ENCODE results near the gene PDE3A.
"Not testable (repeated sequence)": the region's sequence is repeated elsewhere in the genome, so short reads cannot be mapped to it uniquely, and the experiment has no call there.

PDE3A gene

DNA sequence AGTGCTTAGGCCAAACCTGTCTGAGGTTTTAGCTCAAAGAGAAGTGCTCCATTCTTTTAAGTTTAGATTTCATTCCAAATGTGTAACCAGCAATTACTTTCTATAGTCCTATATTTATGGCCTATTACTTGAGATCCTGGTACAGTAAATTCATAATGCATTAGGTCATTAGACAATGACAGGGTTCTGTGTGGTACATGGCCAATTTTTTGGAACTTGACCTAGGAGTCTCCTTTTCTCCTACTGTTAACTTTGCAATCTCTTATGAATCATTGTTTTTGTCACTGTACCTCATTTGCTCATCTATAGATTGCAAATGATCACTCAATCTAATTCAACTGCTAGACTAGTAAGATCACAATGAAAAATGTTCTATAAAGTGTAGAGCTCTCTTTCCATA is 136.7 kb downstream of the PDE3A start:
- DNase-seq = no peak

DNA sequence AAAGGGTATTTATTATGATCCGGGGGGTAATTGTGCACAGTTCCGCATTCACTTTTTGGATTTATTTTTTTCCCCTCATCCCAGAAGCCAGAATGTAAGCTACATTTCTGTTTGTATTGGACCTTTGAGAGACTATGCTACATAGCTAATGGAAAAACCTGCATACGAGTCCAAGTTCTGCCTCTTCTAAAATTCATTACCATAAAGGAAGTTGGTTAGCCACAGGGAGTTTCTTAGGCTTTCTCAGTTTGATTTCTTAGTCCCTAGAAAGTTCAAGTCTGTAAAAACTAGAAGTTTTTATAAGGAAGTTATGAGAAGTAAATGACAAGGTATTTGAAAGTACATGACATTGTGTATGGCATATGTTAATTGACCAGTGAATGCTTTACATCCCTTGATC is 138.7 kb downstream of the PDE3A start:
- DNase-seq = no peak

DNA sequence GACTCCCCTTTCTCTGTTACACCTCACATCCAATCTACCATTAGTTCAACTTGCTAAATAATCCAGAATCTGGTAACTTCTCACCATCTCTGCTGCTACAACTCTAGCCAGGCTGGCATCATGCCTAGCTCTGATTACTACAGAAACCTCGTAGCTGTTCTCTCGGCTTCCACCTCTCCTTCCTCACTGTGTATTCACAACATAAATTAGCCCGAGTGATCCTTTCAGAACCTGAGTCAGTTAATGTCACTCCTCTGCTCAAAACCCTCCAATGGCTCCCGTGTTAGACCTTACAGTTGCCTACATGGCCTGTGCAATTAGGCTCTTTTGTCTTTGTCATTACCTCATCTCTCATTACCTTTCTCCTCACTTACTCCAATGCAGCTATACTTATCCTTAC is 139.4 kb downstream of the PDE3A start:
- DNase-seq = no peak

DNA sequence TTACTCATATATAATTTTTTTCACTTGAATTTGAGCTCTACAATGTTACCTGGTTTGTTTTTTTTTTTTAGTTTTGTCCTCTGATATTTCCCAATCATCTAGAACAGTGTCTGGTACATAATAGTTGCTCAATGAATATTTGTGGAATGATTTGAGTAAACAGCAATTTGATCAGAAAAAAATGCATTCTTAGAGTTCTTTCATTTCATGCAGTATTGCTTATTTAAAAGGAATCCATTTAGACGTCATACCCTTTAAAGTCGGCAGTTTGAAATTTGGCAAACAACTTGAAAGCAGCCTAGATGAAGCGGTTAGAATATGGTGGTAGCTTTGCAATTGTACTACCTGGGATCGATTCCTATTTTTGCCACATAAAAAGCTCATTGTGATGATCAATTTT is 140.0 kb downstream of the PDE3A start:
- no peak for DNase-seq

DNA sequence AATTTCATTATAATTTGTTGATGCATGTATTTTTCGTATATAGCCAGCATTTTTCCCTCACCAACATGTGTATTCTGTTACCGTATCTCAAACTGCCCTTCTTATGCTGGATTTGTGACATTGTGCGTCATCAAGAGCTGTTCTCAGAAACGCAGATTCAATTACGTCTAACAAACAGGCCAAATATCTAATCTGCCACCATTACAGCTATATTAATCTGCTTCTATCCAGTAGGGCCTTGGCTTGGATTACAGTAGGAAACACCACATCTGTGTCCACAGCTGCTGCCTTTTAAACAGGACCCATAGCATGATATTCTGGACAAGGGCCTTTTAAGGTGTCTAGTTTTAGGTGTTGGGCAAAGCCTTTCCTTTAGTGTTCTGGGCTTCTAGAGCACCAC is 140.6 kb downstream of the PDE3A start:
- no peak for DNase-seq

DNA sequence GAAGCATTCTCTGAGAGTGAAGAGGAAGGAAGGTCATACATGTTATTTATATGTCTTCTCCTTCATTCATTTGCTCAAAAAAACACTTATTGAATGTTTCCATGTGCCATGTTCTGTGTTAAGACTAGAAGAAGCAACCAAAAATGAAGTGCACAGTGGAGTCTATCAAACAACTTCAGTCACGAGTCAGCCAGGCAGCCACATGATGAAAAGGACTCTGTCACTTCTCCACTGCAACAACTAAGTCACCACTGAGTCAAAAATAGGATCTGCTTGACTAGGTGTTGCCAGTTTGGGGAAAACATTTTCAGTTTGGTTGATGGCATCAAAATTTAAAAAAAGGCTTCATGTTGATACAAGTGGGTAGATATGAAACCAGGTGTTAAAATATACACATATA is 142.5 kb downstream of the PDE3A start:
- no peak for DNase-seq

DNA sequence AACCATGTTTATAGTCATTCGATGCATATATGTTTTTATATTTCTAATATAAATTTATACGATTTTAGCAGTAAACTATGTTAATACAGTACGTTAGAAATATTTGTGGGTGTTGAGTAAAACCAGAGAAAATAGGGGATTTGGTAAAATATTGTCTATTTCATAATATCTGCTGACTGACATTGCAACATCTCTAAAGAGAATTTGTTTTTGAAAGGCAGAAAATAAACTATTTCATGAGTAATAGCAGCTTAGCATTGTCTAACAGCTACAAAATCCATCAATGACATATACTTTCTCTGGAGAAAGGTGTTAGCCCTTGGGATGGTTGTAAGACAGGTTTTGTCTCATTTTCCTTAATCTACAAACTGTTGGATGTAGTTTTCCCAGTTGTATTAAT is 144.9 kb downstream of the PDE3A start:
- no peak for DNase-seq

DNA sequence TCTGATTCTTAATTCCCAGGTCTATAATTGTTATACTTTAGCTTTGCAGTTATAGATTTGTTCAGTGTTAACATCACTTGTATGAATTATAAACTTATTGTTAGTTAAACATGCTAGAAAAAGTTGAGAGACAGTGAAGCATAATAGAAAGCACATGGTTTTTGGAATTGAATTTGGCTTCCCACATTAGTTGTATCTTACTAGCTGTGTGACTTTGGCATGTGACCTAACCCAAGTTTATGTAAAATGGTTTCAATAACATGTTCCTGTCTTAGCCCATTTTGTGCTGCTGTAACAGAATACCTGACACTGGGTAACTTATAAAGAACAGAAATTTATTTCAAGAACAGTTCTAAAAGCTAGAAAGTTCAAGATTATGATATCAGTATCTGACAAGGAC is 146.3 kb downstream of the PDE3A start:
- no peak for DNase-seq

DNA sequence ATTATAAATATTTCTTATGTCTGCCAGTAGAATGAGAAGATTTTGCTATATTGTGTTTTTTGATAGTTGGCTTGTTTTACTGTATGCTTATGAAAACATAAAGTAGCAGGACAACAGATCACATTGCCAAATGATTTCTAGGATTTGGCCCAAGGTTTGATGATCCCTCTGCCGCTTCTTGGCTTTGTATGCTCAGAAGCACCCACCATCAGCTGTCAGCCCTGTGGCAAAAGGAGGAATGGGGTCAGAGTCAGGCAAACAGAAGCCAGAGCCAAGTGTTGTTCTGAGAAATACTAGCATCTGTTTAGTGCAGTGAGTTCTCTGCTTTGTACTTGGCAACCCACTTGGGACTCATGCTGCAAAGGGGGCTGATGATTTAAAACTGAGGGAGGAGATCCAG is 152.2 kb downstream of the PDE3A start:
- no peak for DNase-seq

DNA sequence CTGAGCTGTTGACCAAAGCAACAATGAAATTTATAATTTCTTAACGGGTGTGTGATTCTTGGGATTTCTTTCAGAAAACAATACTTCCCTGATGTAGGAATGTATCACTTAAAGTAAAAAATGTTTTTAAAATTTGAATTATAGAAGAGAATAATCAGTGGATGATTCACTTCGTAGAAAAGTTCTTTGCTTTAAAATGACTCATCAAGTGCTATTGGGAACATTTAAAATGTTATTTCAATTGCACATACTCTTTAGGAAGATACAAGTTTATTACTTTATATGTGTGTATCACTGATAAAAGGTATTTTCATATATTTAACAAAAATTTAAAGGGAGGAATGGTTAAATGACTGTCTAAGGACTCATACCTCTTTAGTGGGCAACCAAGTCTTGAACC is 155.3 kb downstream of the PDE3A start:
- DNase-seq = no peak

DNA sequence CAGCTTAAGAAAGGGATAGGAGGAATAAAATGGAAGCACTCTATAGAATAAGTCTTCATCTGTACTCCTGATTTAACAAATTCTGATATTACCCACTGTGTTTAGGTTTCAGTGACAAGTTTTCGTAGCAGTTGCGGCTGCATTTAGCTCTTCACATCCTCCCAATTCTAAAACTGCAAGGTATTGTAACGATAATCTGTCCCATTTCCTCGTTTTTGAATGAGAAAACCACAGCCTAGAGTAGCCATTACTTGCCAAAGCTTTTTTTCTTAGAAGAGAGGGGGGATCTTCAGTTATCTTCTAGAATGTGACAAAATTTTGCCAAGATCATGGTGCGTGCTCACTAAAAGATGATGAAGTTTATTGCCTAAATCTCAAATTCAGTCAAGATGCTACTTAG is 155.8 kb downstream of the PDE3A start:
- no peak for DNase-seq

DNA sequence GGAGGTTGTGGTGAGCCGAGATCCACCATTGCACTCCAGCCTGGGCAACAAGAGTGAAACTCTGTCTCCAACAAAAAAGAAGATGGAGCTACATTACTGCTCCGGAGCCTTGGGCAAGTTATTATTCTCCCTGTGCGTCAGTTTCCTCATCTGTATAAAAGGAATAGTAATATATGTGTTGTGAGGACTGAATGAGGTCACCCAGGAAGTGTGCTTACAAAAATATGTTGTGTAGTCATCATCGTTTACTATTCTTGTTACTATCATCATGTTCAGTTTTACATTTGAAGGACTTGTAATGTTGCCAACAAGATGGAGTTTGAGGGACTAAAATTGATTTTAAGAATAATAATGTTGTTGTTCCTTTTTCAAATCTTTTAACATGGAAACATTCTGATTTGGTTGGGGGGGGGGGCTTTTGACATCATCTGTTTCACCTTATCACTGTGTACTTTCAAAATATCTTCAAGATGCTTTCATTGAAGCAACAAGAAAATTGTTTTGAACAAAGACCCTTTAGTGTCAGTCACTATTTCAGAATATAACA is 156.8 kb downstream of the PDE3A start:
- no peak for DNase-seq

DNA sequence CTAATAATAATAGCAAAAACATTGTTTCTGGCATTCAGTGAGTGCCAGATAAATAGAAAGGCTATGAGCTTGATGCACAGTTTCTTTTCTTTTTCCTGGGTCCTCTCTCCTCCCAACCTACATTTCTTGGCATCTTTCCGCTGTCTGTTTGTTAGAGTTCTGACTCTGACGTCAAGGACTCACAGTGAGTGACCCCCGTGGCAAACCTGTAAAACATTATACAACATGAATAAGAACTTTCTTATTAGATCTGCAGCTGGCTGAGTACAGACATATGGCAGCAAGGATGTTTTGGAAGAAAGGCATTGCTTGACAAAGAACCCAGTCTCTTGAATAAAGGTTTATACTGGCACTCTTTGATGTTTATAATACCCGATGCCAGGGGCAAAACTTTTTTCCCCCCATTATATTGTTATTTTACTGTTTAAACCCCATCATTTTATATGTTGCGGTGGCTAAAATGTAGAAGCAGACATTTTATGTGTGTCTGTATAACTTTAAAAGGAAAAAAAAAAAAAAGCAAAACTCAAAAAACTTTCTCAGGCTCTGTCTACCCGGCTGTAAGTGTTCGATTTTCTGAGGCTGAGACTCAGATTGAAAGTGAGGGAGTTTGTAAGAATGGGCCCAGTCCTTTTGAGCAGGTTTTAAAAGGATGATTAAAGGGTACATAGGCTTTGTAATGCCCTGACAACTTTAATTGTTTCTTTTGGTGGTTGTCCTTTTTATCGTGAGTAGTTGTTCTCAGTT is 159.3 kb downstream of the PDE3A start:
- no peak for DNase-seq

DNA sequence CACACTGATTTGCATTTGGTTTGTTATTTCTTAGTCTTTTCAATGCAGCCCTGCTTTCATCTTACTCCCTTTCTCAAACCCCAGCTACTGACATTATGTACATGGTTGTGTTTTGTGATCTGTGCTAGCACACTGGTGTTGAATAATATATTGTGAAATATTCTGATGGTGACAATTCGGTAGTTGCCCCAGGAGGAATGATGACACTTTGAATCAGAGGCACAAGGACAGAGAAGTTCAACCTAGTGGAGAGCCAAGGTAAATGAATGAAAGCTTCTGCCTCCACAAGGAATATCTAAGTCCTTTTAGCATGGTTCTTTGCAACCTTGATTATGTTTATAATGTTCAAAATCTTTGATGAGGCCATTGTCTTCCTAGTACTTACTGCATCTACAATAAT is 159.9 kb downstream of the PDE3A start:
- DNase-seq = no peak

DNA sequence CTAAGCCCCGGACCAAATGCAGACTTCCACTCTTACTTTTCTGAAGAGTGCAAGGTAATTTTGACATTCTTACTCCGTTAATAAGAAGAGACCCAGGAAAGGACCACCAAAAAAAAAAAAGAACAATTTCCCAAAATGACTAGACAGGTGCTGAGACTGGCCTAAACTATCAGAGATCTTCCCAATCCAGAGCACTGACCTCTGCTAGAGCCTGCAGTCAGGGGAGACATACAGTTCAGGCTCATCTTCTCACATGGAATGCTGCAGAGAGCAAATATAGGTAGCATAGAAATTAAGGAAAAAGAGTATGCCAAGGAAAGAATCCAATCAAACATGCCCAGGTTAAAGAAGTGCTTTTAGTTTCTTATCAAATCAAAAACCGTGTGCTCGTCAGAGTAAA is 177.9 kb downstream of the PDE3A start:
- no peak for DNase-seq

DNA sequence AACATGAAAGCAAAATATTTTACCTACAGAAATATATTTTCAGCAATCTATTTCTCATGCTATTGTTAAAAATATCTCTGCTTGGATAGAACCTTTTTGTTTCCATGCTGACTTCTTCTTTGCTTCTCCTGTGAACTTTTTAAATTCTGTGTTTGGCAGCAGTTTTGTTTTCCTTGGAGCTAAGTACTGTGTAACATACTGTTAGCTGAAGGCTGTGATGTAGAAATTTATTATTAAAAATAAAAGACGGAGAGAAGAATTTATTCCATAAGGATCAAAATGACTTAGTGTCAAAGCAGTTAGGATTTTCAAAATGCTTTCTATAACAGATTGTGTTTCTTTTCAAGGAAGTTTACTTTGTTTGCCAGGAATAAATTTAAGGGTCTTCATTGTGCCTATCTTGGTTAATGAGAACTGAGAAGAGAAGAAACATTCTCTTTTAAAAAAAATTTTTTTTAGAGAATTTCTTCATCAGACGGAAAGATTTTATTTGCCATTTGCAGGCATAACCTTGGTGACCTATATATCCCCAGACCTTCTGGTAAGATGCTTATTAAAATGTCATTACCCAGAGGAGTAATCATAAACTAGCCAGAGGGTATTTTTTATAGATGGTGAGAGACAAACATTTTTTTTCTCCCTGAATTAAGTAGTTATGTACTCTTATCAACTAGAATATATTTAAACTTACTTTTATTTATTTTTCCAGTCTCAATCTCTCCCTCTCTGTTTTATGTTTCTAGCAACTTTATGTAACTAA is 179.7 kb downstream of the PDE3A start:
- DNase-seq = no peak

DNA sequence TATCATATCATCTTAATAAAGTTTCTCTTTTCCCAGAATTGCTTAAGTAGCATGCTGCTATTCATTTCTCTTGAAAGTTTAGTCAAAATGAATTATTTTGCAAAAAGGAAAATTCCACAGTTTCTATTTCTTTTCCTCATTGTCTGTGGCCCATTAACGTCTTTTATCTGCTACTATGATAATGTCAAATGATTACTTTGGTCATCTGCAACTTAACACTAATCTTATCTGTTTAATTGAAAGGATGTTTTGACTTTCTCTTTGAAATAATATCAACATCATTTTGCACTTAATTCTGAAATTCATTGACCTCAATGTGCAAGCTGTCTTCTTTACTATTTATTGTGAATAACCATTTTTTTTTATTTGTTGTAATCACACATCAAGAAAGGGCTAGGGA is 180.3 kb downstream of the PDE3A start:
- no peak for DNase-seq

DNA sequence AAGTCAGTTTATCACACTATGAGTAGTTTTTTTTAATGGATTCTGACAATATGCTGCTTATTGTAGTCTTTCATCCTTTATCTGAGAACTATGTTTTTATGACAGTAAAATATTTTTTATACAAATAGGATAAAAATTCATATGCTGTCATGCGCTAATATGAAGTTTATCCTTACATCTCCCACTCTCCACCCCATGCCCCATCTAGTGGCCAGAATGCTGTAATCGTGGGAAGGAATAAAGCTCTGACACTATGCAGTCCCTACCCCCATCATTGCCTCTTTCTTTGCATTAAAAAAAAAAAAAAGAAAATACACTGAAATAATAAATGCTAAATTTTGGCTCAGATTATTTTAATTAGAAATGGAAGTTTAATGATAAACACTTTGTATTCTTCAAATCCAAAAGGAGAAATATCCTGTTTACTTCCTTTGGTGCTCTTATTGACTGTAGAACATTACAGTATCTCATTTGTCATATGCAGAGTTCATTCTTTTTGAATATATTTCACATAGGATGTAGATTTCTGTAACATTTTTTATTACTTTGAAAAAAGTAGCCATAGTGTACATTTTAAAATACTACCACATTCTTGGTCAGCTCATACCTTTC is 180.9 kb downstream of the PDE3A start:
- no peak for DNase-seq

DNA sequence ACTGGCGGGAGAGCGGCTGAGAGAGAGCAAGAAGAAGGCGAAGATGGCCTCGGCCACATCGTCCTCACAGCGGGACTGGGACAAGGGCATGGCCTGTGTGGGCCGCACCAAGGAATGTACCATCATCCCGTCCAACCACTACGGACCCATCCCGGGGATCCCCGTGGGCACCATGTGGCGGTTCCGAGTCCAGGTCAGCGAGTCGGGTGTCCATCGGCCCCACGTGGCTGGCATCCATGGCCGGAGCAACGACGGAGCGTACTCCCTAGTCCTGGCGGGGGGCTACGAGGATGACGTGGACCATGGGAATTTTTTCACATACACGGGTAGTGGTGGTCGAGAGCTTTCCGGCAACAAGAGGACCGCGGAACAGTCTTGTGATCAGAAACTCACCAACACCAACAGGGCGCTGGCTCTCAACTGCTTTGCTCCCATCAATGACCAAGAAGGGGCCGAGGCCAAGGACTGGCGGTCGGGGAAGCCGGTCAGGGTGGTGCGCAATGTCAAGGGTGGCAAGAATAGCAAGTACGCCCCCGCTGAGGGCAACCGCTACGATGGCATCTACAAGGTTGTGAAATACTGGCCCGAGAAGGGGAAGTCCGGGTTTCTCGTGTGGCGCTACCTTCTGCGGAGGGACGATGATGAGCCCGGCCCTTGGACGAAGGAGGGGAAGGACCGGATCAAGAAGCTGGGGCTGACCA is 183.6 kb downstream of the PDE3A start:
- not testable (repeated sequence) for DNase-seq

DNA sequence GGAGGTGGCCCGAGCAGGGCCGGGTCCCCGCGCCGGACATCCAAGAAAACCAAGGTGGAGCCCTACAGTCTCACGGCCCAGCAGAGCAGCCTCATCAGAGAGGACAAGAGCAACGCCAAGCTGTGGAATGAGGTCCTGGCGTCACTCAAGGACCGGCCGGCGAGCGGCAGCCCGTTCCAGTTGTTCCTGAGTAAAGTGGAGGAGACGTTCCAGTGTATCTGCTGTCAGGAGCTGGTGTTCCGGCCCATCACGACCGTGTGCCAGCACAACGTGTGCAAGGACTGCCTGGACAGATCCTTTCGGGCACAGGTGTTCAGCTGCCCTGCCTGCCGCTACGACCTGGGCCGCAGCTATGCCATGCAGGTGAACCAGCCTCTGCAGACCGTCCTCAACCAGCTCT is 184.2 kb downstream of the PDE3A start:
- not testable (repeated sequence) for DNase-seq

DNA sequence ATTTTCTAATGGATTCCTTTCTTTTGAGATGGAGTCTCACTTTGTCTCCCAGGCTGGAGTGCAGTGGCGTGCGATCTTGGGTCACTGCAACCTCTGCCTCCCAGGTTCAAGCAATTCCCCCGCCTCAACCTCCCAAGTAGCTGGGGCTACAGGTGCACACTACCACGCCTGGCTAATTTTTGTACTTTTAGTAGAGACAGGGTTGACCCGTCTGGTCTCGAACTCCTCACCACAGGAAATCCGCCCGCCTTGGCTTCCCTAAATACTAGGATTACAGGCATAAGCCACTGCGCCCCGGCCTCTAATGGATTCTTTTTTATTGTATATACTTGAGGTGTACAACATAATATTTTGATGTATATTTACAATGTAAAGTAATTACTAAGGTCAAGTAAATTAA is 186.7 kb downstream of the PDE3A start:
- DNase-seq = no peak

DNA sequence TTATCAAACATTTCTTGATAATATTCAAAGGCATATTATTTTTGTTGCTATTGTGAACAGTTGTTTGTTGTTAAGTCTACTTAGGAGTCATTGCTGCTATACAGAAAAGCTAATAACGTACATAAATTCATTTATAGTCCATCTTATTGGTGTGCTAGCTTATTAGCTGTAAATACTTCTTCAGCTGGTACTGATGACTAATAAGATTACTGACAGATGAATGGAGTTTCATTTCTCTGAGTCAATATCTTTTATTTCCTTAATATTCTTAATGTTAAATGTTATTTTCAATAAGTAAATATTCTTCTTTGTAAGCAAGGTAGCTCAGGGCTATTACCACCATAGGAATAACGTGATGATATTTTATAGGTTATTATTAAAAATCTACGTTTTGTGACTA is 187.4 kb downstream of the PDE3A start:
- DNase-seq = no peak

DNA sequence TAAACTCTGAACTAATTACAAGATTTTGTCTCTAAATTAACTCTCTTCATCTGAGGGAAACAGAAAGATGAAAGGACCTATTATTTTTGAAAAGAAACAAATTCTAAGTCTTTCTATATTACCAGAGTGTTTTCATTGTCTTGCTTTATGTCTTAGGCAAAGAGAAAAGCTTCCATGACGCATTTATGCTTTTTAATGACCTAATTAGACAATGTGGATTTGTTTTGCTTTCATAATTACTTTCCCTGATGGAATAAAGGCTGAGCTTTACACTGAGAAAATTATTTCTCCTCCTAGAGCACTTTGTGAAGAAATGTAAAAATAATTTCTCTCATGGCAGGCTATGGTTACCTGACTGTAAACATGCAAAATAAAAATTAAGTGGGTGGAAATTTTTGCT is 188.8 kb downstream of the PDE3A start:
- DNase-seq = no peak
